Gastrocnemius medialis (tissue), 4 donors: Measurements from ENCODE around the gene CYP26A1.

ENCODE experiments used
- CTCF ChIP-seq, 5 experiments: fragments of 450-650 bp in 3 of 5; fragments of 200-600 bp in 2 of 5; sonication (generic) in 2 of 5; IDR thresholded peaks in 4 of 5; conservative IDR thresholded peaks in 1 of 5; 1 replicate in 4 of 5; 2 replicates in 1 of 5; pipeline ENCODE4 v1.5.1; 2016 to 2019; ENCODE audit warnings: antibody characterized with exemption in 5 of 5, mild to moderate bottlenecking in 3 of 5, moderate library complexity in 3 of 5
- POLR2A ChIP-seq, 2 donors: fragments of 450-650 bp; IDR thresholded peaks; one replicate each; pipeline ENCODE4 v1.6.1; 2017; ENCODE audit warnings: antibody characterized with exemption in 2 of 2, mild to moderate bottlenecking in 2 of 2, moderate library complexity in 2 of 2

GRCh38 chr10:93124580-93125318, 51.1 kb downstream of the CYP26A1 start:
- TF ChIP-seq CTCF (IDR thresholded peaks at IDR 0.05 in 4 of 5, conservative IDR thresholded peaks at IDR 0.05 in 1 of 5) (no peak), POLR2A (IDR thresholded peaks at IDR 0.05) (no peak)
